PFSK-1 (cell line): ENCODE results near the gene SLC46A1.

Source experiments
- POLR2AphosphoS5 ChIP-seq: IDR thresholded peaks from 2 replicates; pipeline ENCODE4 v1.6.1; 2012; ENCODE audit warnings: low read depth, mild to moderate bottlenecking, control low read depth, low read length, moderate library complexity
- SIN3A ChIP-seq: IDR thresholded peaks from 2 replicates; pipeline ENCODE4 v1.6.1; 2012; ENCODE audit warnings: mild to moderate bottlenecking, low read length, moderate library complexity, borderline replicate concordance; ENCODE audit not compliant: insufficient read depth
- TAF1 ChIP-seq: IDR thresholded peaks from 2 replicates; pipeline ENCODE4 v1.6.1; 2012; ENCODE audit warnings: low read length, control low read depth, borderline replicate concordance; ENCODE audit not compliant: insufficient read depth
- TF ChIP-seq, protein P1 (sequence below), 2 experiments: IDR thresholded peaks; 2 replicates each; pipeline versions ENCODE4 v1.6.1 to v1.8.0; 2011 to 2012; ENCODE audit warnings: low read depth in 2 of 2, low read length in 2 of 2, control low read depth in 1 of 2, inconsistent platforms in 1 of 2, mild to moderate bottlenecking in 1 of 2, moderate library complexity in 1 of 2; ENCODE audit not compliant: insufficient read depth in 1 of 2

GRCh38 chr17:28346199-28346580 is 59.8 kb downstream of the SLC46A1 start:
- TF ChIP-seq, protein P1, sequence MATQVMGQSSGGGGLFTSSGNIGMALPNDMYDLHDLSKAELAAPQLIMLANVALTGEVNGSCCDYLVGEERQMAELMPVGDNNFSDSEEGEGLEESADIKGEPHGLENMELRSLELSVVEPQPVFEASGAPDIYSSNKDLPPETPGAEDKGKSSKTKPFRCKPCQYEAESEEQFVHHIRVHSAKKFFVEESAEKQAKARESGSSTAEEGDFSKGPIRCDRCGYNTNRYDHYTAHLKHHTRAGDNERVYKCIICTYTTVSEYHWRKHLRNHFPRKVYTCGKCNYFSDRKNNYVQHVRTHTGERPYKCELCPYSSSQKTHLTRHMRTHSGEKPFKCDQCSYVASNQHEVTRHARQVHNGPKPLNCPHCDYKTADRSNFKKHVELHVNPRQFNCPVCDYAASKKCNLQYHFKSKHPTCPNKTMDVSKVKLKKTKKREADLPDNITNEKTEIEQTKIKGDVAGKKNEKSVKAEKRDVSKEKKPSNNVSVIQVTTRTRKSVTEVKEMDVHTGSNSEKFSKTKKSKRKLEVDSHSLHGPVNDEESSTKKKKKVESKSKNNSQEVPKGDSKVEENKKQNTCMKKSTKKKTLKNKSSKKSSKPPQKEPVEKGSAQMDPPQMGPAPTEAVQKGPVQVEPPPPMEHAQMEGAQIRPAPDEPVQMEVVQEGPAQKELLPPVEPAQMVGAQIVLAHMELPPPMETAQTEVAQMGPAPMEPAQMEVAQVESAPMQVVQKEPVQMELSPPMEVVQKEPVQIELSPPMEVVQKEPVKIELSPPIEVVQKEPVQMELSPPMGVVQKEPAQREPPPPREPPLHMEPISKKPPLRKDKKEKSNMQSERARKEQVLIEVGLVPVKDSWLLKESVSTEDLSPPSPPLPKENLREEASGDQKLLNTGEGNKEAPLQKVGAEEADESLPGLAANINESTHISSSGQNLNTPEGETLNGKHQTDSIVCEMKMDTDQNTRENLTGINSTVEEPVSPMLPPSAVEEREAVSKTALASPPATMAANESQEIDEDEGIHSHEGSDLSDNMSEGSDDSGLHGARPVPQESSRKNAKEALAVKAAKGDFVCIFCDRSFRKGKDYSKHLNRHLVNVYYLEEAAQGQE (IDR thresholded peaks at IDR 0.05; ENCODE audit: insufficient read depth in 1 of 2, low read depth in 2 of 2, low read length in 2 of 2): no peak
- TF ChIP-seq POLR2AphosphoS5 (no peak), SIN3A (no peak), TAF1 (no peak)
